CD4-positive, alpha-beta T cell treated with Interleukin-6 at 100 ng/mL for 8 hours (primary cell): ENCODE results near the gene PM20D2.

Experiments used
- DNase-seq: peaks from one replicate; pipeline ENCODE4 v3.0.0-alpha.2; 2020; ENCODE audit warnings: mixed read lengths, low spot score

The PM20D2 gene

DNA sequence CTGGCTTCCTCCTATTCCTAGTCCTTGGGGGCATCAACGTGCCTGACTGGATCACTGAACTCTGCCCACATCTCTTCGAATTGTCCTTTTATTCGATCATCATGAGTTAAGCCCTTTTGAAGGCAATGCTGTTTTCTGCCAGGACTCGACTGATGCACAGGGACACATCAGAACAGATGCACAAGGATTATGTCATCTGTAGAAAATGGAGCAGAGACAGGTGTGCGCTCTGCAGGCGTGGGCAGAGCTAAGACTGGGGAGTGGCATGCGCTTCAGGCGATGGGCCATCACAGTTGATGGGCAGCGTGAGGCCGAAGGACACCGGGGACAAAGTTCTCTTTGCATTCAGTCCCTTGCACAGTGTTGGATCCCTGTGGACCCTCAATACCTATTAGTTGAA, 58.2 kb downstream of the PM20D2 start:
- DNase-seq, result no peak

DNA sequence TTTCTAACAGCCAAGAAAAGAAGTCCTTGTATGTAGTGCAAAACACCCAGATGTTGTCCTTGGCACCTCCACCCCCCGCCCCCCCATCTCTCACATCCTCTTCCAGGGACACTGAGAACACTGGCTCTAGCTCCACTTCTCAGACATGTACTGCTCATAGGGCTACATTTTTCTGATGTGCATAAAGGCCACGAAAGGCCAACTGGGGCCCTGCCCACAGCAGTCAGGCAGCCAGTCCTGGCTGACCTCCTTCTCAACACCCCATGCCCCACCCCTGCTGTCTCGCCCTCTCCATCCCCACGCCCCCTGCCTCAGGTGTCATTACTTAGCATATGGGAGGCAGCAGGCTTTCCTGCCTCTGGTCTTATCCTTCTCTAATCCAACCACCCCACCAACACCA, 60.0 kb downstream of the PM20D2 start:
- no peak for DNase-seq

DNA sequence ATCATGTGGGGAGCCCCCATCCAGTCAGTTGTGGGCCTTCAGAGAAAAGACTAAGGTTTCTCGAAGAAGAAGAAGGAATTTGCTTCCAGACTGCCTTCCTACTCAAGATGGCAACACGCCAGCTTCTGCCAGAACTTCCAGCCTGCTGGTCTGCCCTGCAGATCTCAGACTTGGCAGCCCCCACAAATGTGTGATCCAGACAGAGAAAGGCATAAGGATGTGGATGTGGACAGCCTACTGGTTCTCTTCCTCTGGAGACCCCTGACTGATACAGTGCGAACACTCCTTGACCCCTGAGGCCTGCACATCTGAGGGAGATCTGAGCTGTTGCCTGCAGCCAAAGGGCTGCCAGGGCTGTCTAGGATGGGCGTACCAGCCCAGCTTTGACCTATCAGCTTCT, 62.7 kb downstream of the PM20D2 start:
- DNase-seq, result no peak

DNA sequence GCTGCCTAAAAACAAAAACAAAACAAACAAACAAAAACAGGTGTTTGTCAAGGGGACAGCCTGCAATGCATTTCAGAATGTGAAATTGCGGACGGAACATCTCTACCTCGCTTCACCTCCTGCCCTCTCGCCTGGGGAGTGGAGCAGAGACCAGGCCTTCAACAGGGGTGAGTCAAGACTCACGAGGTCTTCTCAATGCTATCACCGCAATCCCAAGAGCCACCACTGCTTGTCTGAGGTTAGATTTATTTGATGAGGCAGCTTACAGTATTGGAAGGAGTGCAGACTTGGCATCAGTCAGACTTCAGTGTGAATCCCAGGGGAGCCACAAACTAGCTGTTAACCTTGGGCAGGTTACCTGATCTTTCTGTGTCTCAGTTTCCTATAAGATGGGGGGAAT, 63.6 kb downstream of the PM20D2 start:
- DNase-seq, result no peak

DNA sequence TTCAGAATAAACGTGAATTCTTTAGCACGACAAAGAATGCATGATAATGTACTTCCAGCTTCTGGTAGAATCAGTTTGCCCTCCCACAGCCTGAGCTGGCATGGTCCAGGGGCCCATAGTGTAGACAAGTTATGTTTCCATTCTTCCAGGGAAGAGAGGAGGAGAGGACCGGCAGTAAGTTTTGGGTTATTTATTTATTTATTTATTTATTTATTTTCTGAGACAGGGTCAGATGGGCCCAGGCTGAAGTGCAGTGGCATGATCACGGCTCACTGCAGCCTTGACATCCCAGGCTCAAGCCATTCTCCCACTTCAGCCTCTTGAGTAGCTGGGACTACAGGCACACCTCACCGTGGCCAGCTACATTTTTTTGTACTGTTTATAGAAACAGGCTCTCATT, 66.6 kb downstream of the PM20D2 start:
- no peak for DNase-seq

DNA sequence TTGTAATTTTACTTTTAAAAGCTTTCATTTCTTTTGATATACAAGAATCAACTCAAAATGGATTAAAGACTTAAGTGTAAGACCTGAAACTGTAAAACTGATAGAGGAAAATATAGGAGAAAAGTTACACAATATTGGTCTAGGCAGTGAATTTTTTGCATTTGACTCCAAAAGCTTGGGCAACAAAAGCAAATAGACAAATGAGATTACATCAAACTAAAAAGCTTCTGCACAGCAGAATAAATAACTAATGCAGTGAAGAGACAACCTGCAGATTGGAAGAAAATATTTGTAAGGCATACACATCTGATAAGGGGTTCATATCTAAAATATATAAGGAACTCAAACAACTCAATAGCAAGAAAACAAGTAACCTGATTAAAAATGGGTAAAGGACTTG, 68.3 kb downstream of the PM20D2 start:
- no peak for DNase-seq
